ENCODE results near the gene SOAT2.

Gene SOAT2, protein sequence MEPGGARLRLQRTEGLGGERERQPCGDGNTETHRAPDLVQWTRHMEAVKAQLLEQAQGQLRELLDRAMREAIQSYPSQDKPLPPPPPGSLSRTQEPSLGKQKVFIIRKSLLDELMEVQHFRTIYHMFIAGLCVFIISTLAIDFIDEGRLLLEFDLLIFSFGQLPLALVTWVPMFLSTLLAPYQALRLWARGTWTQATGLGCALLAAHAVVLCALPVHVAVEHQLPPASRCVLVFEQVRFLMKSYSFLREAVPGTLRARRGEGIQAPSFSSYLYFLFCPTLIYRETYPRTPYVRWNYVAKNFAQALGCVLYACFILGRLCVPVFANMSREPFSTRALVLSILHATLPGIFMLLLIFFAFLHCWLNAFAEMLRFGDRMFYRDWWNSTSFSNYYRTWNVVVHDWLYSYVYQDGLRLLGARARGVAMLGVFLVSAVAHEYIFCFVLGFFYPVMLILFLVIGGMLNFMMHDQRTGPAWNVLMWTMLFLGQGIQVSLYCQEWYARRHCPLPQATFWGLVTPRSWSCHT

DNA sequence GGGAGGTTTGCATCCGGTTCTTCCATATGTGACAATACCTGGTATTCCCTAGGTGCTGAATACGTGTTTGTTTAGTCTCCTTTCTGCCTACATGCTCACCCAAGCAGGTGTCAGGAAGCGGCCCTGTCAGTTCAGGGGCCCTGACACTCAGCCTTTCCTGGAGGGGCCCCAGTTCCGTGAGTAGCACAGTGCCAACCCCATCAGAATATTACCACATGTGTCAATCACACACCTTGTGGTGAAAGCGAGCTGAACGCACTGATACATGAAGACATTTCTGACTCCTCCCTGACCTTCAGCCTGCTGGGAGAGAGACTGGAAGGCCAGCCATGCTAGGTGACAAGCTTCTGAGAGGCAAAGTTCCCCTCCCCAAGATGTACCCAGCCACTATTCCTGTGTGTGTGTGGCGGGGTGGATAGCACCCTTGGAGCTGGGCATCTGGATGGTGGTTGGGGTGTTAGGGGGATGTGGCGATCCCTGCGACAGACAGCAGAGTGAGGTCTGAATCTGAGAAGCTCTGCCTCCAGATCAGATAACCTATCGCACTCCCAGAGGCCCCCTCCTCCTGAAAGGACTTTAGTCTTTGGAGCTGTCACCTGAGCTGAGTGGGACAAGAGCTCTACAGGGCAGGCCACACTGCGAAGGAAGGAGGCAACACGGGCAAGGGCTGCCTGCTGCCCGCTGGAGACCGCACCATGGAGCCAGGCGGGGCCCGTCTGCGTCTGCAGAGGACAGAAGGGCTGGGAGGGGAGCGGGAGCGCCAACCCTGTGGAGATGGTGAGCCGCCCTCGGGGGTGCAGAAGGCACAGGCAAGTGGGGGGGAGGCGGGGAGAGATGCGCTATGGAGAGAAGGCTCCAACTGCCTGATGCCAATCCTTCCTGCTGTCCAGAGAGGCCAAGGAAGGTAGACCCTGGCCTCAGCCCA is at the start of gene SOAT2:
Gene SOAT2 (plus strand): TSS at position 604 of the 925 bp plus-strand sequence. CDS start 92 bp downstream, at position 696.
- DNase-seq (ENCODE audit: low read depth): no peak
- TF ChIP-seq, protein P1, sequence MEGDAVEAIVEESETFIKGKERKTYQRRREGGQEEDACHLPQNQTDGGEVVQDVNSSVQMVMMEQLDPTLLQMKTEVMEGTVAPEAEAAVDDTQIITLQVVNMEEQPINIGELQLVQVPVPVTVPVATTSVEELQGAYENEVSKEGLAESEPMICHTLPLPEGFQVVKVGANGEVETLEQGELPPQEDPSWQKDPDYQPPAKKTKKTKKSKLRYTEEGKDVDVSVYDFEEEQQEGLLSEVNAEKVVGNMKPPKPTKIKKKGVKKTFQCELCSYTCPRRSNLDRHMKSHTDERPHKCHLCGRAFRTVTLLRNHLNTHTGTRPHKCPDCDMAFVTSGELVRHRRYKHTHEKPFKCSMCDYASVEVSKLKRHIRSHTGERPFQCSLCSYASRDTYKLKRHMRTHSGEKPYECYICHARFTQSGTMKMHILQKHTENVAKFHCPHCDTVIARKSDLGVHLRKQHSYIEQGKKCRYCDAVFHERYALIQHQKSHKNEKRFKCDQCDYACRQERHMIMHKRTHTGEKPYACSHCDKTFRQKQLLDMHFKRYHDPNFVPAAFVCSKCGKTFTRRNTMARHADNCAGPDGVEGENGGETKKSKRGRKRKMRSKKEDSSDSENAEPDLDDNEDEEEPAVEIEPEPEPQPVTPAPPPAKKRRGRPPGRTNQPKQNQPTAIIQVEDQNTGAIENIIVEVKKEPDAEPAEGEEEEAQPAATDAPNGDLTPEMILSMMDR (conservative IDR thresholded peaks at IDR 0.05; ENCODE audit: low read length): no peak
- no peak within 1 kb of the TSS for H3K4me3 ChIP-seq (ENCODE audit: low read length)

DNA sequence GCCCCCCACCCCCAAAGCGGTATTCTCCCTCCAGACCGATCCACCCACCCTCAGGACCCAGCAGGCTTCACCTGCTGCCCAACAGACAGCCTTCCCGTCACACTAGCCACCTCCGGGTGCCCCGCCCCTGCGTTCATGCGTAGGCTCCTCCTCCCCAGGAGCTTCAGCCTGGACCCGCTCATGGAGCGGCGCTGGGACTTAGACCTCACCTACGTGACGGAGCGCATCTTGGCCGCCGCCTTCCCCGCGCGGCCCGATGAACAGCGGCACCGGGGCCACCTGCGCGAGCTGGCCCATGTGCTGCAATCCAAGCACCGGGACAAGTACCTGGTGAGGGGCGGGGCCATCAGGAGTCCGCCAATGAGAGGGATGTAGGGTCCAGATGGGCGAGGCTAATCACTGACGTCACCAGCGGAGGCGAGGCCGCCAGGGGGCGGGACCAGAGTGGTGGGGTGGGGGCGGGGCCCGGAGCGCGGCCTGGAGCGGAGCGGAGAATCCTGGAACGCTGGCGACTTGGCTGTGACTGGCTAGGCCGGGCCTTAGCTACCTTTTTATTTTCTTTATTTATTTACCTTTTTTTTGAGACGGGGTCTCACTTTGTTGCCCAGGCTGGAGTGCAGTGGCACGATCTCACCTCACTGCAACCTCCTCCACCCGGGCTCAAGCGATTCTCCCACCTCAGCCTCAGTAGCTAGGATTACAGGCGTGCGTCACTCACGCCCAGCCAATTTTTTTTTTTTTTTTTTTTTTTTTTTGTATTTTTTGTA is 49.0 kb upstream of the SOAT2 start:
- DNase-seq (ENCODE audit: low read depth): peak; percentile 78
- peak overlapping the region; percentile 34 for H3K4me3 ChIP-seq (ENCODE audit: low read length)
- TF ChIP-seq, protein P1 (conservative IDR thresholded peaks at IDR 0.05; ENCODE audit: low read length): no peak

DNA sequence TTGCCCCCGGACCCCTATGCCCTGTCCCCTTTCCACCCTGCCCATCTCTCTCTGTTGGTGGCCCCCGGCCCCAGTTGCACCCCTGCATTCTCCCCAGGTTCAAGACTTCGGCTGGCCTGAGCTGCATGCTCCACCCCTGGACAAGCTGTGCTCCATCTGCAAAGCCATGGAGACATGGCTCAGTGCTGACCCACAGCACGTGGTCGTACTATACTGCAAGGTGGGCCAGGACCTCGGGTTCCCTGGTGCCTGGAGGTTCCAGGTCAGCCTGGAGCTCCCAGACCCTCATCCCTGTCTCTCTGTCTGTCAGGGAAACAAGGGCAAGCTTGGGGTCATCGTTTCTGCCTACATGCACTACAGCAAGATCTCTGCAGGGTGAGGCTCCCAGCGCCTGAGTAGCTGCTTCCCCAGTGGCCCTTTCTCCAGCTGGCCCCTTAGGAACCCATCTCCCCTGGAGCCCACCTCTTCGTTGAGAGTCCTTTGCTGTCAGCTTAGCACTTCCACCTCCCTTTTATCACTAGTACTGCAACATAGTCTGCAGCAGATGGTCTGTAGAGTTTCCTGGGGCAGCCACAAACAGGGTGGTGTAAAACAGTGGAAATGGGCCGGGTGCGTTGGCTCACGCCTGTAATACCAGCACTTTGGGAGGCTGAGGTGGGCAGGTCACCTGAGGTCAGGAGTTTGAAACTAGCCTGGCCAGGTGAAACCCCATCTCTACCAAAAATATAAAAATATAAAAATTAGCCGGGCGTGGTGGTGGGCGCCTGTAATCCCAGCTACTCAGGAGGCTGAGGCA is 47.6 kb upstream of the SOAT2 start:
- no peak overlapping the region for H3K4me3 ChIP-seq (ENCODE audit: low read length)
- TF ChIP-seq, protein P1 (conservative IDR thresholded peaks at IDR 0.05; ENCODE audit: low read length): no peak
- no peak for DNase-seq (ENCODE audit: low read depth)

DNA sequence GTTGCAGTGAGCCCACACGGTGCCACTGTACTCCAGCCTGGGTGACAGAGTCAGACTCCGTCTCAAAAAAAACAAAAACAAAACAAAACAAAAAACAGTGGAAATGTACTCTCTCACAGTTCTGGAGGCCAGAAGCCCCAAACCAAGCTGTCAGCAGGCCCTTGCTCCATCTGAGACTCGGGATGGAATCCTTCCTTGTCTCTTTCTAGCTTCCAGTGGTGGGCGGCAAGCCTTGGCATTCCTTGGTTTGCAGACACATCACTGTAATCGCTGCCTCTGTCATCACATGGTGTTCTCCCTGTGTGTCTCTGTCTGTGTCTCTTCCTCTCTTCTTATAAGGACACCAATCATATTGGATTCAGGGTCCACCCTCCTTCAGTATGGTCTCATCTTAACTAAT is 47.0 kb upstream of the SOAT2 start:
- DNase-seq (ENCODE audit: low read depth): no peak
- no peak overlapping the region for H3K4me3 ChIP-seq (ENCODE audit: low read length)
- TF ChIP-seq, protein P1 (conservative IDR thresholded peaks at IDR 0.05; ENCODE audit: low read length): no peak

DNA sequence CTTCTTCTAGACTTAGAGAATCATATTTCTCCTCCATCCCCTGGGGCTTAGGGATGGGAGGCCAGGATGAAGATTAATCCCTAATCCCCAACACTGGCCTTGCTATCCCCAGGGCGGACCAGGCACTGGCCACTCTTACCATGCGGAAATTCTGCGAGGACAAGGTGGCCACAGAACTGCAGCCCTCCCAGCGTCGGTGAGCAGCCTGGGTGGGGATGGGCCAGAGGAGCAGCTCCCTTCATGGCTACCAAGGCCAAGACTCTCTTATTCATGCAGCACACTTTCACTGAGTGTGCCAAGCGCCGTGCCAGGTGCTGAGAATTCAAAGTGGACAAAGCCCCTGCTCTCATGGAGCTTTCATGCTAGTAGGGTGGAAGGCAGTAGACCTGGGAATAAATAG is 46.4 kb upstream of the SOAT2 start:
- H3K4me3 ChIP-seq (ENCODE audit: low read length): no peak overlapping the region
- TF ChIP-seq, protein P1 (conservative IDR thresholded peaks at IDR 0.05; ENCODE audit: low read length): no peak
- no peak for DNase-seq (ENCODE audit: low read depth)

Data from AG10803 (cell line).